Stimulated activated CD4-positive, alpha-beta T cell treated with anti-CD3 and anti-CD28 coated beads, Interleukin-1b, Interleukin-23, amount 100 ng/mL, for 1 hour (primary cell): ENCODE measurements around the gene LGALS16.
"Not testable (repeated sequence)": the region's sequence is repeated elsewhere in the genome, so short reads cannot be mapped to it uniquely, and the experiment has no call there.

Source experiments
- DNase-seq, 2 donors: peaks; one replicate each; pipeline ENCODE4 v3.0.0-alpha.2; 2020; ENCODE audit warnings: low read depth in 2 of 2

The LGALS16 gene

DNA sequence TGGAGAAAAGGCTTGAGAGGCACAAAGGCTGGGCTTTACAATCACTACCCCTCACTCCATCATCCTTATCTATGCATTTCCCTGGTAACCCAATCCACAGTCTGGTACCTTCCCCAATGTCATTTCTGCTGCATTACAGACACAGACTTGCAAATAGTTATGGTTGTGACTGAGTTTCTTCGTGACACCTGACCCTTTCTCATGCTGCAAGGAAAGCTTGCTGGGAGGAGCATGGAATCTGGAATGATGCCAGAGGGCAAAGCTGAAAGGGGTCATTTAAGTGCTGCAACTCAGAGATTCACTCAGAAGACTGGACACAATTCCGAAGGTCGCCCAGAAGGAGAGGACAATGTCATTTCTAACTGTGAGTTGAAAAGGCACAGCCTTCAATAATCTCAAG, at the start of gene LGALS16:
TSS of gene LGALS16 (plus strand) at position 301 of the 400 bp plus-strand sequence. CDS start at position 350, 49 bp downstream.
- DNase-seq: no peak

GRCh38 chr19:39607021-39607420, 48.7 kb upstream of the LGALS16 start:
- DNase-seq: no peak

DNA sequence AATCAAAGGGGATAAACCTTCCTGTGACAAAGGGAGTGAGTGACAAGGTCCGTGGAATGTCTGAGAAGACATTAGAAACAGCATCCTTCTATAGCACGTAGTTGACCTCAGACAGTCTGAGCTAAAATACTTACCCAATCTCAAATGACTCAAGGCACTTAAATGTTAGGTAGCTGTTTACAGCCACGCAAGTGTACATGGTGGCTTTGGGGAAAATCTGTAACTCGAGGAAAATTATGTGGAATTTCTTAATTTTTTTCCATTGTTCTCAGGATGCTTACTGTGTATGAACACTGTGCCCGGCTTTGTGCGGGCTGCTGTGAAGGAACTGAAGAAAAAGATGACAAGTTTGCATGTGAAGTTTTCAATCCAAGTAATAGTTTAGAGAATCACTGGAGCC, 48.2 kb upstream of the LGALS16 start:
- no peak for DNase-seq

DNA sequence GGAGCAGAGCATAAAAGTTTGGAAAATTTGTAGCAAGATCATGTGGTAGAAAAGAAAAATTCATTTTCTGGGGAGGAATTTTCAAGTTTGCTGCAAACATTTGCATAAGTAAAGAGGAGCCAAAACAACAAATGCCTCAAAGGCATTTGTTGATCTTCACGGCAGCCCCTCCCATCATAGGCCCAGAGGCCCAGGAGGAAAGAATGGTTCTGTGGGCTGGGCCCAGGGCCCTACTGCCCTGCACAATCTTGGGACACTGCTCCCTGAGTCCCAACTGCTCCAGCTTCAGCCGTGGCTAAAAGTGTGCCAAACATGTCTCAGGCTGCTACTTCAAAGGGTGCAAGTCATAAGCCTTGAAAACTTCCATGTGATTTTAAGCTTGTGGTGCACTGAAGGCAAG, 42.1 kb upstream of the LGALS16 start:
- DNase-seq: no peak

DNA sequence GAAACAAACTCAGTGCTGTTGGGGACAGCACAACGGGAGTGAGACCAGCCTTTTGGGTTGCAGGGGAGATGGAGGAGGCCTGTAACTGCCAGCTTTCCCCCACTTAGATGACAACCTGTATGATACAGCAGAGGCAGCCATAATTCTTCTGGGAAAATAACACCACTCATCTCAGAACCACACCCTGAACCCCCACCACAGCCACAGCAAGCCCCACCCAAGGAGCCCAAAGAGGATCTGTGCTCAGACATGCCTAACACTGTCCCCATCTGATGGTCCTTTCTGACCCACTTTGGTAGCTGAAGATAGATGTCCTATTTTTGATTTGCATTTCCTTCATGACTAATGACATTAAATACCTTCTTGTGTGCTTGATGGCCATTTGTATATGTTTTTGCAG, 38.0 kb upstream of the LGALS16 start:
- DNase-seq: no peak

DNA sequence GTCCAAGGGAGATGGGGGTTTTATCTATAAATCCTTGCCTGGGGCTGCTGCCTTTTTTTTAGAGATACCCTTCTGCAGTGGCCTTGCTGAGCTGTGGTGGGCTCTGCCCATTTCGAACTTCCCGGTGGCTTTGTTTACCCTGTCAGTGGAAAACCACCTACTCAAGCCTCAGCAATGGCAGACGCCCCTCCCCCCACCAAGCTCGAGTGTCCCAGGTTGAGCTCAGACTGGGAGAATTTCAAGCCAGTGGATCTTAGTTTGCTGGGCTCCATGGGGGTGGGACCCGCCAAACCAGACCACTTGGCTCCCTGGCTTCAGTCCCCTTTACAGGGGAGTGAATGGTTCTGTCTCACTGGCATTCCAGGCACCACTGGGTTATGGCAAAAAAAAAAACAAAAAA, 31.8 kb upstream of the LGALS16 start:
- no peak for DNase-seq

- not testable (repeated sequence) for DNase-seq
Observed at GRCh38 chr19:39627631-39628030, 28.1 kb upstream of the LGALS16 start.

- no peak for DNase-seq
Observed at GRCh38 chr19:39631178-39631577, 24.5 kb upstream of the LGALS16 start.

DNA sequence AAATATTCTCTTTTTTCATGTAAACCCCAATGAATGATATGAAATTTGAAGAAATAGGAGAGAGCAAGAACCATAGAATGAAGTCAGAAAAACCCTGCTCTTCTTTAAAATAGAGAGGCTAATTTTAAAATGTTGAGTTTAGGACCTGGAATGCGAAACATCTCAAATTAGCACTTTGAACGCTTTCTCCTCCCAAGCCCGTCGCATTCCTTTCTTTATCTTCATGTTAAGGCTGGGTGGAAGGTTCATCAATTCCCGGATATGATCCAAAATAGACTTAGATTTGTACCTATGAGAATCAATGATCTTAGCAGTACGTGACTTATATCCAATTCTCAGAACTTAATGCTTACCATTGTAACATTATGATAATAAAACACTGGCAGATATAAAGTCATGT, 24.1 kb upstream of the LGALS16 start:
- no peak for DNase-seq

DNA sequence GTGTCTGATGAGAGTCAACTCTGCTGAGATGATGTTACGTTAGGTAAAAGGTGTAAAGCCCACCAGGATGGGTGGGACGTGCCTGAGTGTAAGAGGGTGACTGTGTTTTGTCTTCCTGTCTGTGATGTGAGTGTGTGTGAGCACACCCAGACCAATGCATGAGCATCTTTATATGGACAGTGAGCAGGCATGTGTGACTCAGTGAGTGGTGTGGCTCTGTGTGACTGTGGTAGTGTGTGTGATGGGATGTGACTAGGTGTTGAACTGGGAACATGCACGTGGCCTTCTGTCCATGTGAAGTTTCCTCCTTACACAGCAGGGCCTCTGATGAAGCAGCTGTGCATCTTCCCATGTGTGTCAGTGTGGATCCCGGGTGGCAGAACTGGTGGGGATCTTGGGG, 17.8 kb upstream of the LGALS16 start:
- no peak for DNase-seq

DNA sequence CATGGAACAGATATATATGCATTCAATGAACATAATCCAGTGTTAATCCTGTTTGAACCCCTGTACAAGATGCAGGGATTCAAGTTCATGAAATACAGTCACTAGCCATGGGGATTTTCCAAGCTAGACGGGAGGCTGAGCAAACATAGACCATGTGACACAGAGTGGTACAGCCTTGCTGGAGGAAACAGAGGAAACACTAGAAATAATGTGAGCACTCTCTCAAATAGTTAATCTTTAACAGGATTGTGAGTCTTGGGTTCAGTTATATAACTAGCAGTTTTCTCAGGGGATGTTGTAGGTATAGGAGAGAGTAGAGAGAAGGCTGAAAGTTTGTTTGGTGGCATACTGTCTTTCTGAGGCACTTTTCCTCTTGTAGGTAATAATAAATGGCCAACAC, 13.9 kb upstream of the LGALS16 start:
- DNase-seq: no peak

- no peak for DNase-seq
Observed at GRCh38 chr19:39643591-39643990, 12.1 kb upstream of the LGALS16 start.

DNA sequence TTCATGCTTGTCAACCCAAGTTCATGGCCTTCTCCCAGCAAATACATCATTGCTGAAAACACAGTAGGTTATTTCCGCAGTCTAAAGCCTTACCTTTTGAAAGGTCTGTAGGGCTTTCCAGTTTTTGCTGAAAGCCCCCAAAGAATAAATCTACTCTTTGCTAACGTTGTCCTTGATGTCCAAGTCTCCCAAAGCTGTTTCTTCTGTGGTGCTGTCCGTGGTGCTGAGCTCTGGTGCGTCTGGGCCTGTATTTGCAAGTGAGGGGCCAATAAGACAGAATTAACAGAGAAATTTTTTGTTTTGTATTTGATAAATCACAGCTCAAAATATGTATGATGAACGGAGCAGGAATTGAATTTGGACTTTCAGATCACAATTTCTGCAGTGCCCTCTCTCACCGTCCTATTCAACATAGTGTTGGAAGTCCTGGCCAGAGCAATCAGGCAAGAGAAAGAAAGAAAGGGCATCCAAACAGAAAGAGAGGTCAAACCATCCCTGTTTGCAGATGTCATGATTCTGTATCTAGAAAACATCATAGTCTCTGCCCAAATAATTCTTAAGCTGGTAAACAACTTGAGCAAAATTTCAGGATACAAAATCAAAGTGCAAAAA, 9.8 kb upstream of the LGALS16 start:
- no peak for DNase-seq

- no peak for DNase-seq
Observed at GRCh38 chr19:39647918-39648317, 7.8 kb upstream of the LGALS16 start.

- DNase-seq: no peak
Observed at GRCh38 chr19:39659791-39660190, 4.1 kb downstream of the LGALS16 start.

DNA sequence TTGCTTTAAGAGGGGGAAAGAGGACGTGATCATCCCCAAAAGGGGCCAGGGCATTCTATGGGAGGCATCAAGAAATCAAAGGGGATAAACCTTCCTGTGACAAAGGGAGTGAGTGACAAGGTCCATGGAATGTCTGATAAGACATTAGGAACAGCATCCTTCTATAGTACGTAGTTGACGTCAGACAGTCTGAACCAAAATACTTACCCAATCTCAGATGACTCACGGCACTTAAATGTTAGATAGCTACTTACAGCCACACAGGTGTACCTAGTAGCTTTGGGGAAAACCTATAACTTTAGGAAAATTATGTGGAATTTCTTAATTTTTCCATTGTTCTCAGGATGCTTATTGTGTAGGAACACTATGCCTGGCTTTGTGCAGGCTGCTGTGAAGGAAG, 4.9 kb downstream of the LGALS16 start:
- no peak for DNase-seq

DNA sequence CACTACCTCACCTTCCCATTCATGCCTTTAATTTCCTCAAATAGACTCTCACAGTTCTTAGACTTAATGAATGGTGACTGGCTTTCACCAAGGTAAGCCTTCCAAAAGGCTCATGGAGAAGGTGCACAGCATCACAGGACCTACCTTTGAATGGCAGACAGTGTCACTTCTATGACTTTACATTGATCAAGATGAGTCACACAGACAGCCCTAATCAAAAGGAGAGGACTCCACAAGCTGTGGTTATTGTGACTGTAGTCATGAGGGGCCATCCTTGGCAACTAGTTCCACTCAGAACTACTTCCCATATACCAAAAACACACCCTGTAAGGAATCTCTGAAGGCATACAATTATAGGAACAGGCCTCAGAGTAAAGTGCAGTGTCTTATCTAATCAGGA, 5.9 kb downstream of the LGALS16 start:
- no peak for DNase-seq

- DNase-seq: not testable (repeated sequence)
Observed at GRCh38 chr19:39669860-39670259, 14.1 kb downstream of the LGALS16 start.

DNA sequence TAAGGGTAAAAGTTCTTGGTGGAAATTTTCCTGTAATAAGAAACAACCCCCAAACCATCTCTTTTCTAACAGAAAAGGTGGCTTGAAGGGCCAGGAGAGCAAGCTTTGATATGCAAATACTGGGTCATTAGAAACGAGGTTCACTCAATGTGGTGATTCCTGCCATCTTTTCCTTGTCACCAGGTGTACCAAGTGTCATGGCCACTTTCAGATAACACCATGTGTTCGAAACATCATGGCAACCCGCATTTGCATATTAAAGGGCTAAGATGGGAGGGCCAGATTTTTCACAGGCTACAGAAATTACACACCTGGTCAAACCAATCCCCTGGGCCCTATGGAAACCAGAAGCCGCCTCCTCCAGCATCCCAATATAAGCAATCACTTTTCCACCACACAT, 15.3 kb downstream of the LGALS16 start:
- DNase-seq: no peak

GRCh38 chr19:39671739-39672363, 16.1 kb downstream of the LGALS16 start:
- DNase-seq: peak in 1 of 2 donors; percentile 23

- DNase-seq: no peak
Observed at GRCh38 chr19:39672473-39672872, 16.8 kb downstream of the LGALS16 start.

GRCh38 chr19:39673862-39674261, 18.1 kb downstream of the LGALS16 start:
- DNase-seq: not testable (repeated sequence)

GRCh38 chr19:39676004-39676403, 20.3 kb downstream of the LGALS16 start:
- no peak for DNase-seq
